ENCODE results near the gene LDLRAD4. TPM values are rescaled to one million over a fixed set of nuclear protein-coding genes. Genes with fewer than 3 reads are reported as not detected.

Gene LDLRAD4
- total and polyA plus RNA-seq, 9 of the 15 experiments (the other 6 are each of a cell fraction or from before 2014, with no cell fraction given) = 0.01 TPM; not detected in 8

DNA sequence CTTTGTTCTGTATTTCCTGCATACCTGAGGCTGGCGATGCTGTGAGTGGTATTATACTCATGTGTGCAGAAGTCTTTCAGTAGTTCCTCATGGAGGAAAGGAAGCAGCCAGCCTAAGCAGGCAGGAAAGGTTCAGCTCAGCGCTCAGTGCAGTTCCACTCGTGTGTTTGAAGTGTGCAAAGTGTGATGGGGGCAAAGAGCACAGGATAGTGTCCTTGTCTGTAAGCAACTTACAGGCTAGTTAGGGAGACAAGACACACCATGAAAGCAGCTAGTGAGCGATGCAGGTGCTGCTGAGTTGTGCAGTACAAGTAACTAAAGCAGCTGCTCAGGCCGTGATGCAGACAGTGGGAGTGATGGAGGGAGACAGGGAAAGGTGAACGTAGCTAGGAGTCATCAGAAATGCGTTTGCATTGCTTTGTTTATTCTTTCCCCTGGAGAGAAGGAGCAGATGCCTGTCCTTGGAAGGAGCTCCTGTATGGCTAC is 146.2 kb downstream of the LDLRAD4 start:
- H3K79me2 ChIP-seq (ENCODE audit: control insufficient read depth, insufficient read depth, low read length) = no peaks in the 10 kb centered on the region
- WGBS (ENCODE audit: insufficient coverage, low coverage, missing lambda C conversion rate) = 0% methylated on average over 7 of the region's 7 CpGs
- H3K4me1 ChIP-seq (replicated peaks in 1 of 2; ENCODE audit: control insufficient read depth in 2 of 2, insufficient read depth in 2 of 2, low read length in 2 of 2) = no peaks in the 10 kb centered on the region
- FAIRE-seq = no peak
- H4K20me1 ChIP-seq (replicated peaks; ENCODE audit: control insufficient read depth, insufficient read depth, low read length) = no peaks in the 10 kb centered on the region
- ChIA-PET CTCF (ENCODE audit: low intra/inter-chr PET ratio) (no interaction called here), POLR2A (interaction anchor here (1.3 kb wide), 1 partner anchor 8 kb away, joined by 3 read pairs; no protein-coding TSS in a partner anchor)
- in situ Hi-C loops (cut with MboI) = no loop called here
- peaks cover 13 to 34% of the 10 kb centered on the region in 2 experiments; a peak in 3 of 5 replicates for H3K27me3 ChIP-seq (ENCODE audit: control insufficient read depth in 2 of 2, insufficient read depth in 2 of 2, low read length in 2 of 2)
- H3K36me3 ChIP-seq (ENCODE audit: control insufficient read depth, insufficient read depth, low read length) = no peaks in the 10 kb centered on the region
- no TSS peak for BruUV-seq (replicated peaks)
- H3K9me3 ChIP-seq (replicated peaks; ENCODE audit: control insufficient read depth, insufficient read depth, low read depth, low read length) = no peaks in the 10 kb centered on the region
- H2AFZ ChIP-seq (ENCODE audit: low read depth, low read length) = no peak overlapping the region
- no peak overlapping the region for H3K4me2 ChIP-seq (ENCODE audit: insufficient read depth, low read length)
- no peak overlapping the region for H3K4me3 ChIP-seq
- H3K9ac ChIP-seq (ENCODE audit: insufficient read depth in 1 of 2, low read depth in 2 of 2, low read length in 2 of 2) = no peak overlapping the region
- no peak overlapping the region for H3K27ac ChIP-seq (ENCODE audit: extremely low read depth, low read depth, low read length)
- DNase-seq (ENCODE audit: extremely low read depth in 1 of 4, low spot score in 3 of 4) = no peak
- H3K9me1 ChIP-seq (ENCODE audit: control insufficient read depth, insufficient read depth, low read length) = no peaks in the 10 kb centered on the region
- intact Hi-C loops (cut with micrococcal nuclease) = no loop called here
- no peak for ATAC-seq
- TF ChIP-seq, protein P1, sequence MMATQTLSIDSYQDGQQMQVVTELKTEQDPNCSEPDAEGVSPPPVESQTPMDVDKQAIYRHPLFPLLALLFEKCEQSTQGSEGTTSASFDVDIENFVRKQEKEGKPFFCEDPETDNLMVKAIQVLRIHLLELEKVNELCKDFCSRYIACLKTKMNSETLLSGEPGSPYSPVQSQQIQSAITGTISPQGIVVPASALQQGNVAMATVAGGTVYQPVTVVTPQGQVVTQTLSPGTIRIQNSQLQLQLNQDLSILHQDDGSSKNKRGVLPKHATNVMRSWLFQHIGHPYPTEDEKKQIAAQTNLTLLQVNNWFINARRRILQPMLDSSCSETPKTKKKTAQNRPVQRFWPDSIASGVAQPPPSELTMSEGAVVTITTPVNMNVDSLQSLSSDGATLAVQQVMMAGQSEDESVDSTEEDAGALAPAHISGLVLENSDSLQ (IDR thresholded peaks at IDR 0.05) = no peak
- TF ChIP-seq, protein P2, sequence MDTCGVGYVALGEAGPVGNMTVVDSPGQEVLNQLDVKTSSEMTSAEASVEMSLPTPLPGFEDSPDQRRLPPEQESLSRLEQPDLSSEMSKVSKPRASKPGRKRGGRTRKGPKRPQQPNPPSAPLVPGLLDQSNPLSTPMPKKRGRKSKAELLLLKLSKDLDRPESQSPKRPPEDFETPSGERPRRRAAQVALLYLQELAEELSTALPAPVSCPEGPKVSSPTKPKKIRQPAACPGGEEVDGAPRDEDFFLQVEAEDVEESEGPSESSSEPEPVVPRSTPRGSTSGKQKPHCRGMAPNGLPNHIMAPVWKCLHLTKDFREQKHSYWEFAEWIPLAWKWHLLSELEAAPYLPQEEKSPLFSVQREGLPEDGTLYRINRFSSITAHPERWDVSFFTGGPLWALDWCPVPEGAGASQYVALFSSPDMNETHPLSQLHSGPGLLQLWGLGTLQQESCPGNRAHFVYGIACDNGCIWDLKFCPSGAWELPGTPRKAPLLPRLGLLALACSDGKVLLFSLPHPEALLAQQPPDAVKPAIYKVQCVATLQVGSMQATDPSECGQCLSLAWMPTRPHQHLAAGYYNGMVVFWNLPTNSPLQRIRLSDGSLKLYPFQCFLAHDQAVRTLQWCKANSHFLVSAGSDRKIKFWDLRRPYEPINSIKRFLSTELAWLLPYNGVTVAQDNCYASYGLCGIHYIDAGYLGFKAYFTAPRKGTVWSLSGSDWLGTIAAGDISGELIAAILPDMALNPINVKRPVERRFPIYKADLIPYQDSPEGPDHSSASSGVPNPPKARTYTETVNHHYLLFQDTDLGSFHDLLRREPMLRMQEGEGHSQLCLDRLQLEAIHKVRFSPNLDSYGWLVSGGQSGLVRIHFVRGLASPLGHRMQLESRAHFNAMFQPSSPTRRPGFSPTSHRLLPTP (IDR thresholded peaks at IDR 0.05; ENCODE audit: borderline replicate concordance, extremely low read depth, insufficient read length) = no peak
- TF ChIP-seq ZKSCAN1 (IDR thresholded peaks at IDR 0.05; ENCODE audit: low read depth, low read length) (no peak), CBFA2T2 (conservative IDR thresholded peaks at IDR 0.05) (no peak), KLF1 (tag; IDR thresholded peaks at IDR 0.05) (no peak), EP300 (IDR thresholded peaks at IDR 0.05; ENCODE audit: low read length) (no peak), SRSF9 (IDR thresholded peaks at IDR 0.05; ENCODE audit: borderline replicate concordance, low read depth, low read length) (no peak), RAD21 (CRISPR knock-in tag; conservative IDR thresholded peaks at IDR 0.05 in 1 of 2, IDR thresholded peaks at IDR 0.05 in 1 of 2) (no peak), MEF2A (IDR thresholded peaks at IDR 0.05; ENCODE audit: control insufficient read depth, low read depth, low read length) (no peak), ZNF830 (CRISPR knock-in tag; IDR thresholded peaks at IDR 0.05) (no peak), NR2F6 (CRISPR knock-in tag; IDR thresholded peaks at IDR 0.05) (no peak), KDM5B (IDR thresholded peaks at IDR 0.05; ENCODE audit: insufficient replicate concordance, low read depth, low read length) (no peak), GABPA (tag; conservative IDR thresholded peaks at IDR 0.05; ENCODE audit: low read depth) (no peak), CBFB (CRISPR knock-in tag; IDR thresholded peaks at IDR 0.05) (no peak), ZNF707 (CRISPR knock-in tag; conservative IDR thresholded peaks at IDR 0.05) (no peak)
- TF ChIP-seq, protein P3, sequence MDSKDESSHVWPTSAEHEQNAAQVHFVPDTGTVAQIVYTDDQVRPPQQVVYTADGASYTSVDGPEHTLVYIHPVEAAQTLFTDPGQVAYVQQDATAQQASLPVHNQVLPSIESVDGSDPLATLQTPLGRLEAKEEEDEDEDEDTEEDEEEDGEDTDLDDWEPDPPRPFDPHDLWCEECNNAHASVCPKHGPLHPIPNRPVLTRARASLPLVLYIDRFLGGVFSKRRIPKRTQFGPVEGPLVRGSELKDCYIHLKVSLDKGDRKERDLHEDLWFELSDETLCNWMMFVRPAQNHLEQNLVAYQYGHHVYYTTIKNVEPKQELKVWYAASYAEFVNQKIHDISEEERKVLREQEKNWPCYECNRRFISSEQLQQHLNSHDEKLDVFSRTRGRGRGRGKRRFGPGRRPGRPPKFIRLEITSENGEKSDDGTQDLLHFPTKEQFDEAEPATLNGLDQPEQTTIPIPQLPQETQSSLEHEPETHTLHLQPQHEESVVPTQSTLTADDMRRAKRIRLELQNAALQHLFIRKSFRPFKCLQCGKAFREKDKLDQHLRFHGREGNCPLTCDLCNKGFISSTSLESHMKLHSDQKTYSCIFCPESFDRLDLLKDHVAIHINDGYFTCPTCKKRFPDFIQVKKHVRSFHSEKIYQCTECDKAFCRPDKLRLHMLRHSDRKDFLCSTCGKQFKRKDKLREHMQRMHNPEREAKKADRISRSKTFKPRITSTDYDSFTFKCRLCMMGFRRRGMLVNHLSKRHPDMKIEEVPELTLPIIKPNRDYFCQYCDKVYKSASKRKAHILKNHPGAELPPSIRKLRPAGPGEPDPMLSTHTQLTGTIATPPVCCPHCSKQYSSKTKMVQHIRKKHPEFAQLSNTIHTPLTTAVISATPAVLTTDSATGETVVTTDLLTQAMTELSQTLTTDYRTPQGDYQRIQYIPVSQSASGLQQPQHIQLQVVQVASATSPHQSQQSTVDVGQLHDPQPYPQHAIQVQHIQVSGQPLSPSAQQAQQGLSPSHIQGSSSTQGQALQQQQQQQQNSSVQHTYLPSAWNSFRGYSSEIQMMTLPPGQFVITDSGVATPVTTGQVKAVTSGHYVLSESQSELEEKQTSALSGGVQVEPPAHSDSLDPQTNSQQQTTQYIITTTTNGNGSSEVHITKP (IDR thresholded peaks at IDR 0.05; ENCODE audit: partially characterized antibody) = no peak

Data from K562 (cell line).